GM19351 (cell line): ENCODE data around the gene SPACA4.

Experiments used
- ATAC-seq: cut with Tn5 transposase; IDR thresholded peaks from one replicate; pipeline ENCODE4 v1.9.1; 2021; ENCODE audit warnings: mild to moderate bottlenecking, moderate library complexity; ENCODE audit not compliant: unreplicated experiment

The SPACA4 gene

GRCh38 chr19:48596679-48597465 is 9.7 kb upstream of the SPACA4 start:
- no peak for ATAC-seq

DNA sequence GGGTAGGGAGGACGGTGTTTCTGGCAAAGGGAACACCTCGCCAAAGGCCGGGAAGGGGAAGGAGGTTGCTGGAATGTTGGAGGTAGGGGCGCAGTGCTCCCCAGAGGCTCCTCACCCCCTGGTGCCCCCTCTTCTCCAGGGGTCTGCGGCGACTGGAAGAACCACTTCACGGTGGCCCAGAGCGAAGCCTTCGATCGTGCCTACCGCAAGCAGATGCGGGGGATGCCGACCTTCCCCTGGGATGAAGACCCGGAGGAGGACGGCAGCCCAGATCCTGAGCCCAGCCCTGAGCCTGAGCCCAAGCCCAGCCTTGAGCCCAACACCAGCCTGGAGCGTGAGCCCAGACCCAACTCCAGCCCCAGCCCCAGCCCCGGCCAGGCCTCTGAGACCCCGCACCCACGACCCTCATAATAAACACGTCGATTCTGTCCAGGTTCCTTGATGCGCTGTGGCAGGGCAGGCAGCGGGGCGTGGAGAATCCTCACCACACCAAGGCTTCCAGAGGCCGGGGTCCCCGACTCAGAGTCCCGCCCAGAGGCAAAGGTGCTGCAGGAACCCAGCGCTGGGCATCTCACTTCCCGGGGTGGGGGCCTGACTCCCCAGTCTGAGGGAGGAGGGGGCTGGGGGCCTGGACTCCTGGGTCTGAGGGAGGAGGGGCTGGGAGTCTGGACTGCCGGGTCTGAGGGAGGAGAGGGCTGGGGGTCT is 7.4 kb upstream of the SPACA4 start:
- no peak for ATAC-seq

- no peak for ATAC-seq
Measured at GRCh38 chr19:48600679-48601417, 5.7 kb upstream of the SPACA4 start.

- no peak for ATAC-seq
Measured at GRCh38 chr19:48603001-48603400, 3.5 kb upstream of the SPACA4 start.

DNA sequence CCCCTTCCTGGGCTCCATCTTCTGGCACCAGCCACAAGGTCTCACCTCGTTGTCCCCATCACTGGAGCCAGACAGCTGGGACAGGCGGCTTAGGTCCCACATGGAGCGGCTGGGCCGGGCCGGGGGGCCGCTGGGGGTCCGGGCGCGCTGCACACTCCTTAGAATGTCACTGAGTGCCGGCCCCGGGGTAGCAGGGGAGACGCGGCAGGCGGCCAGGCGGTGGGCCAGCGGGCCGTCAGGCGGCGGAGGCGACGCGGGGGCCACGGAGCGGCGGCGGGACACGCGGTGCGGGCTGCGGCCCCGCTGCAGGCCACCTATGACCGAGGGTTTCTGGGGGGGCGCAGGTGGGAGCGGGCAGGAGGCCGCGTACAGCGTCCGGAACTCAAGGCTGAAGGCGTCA is 3.1 kb upstream of the SPACA4 start:
- no peak for ATAC-seq

GRCh38 chr19:48603850-48604249 is 2.7 kb upstream of the SPACA4 start:
- ATAC-seq = no peak

- ATAC-seq = no peak
Measured at GRCh38 chr19:48607359-48607755, 815 bp downstream of the SPACA4 start.

GRCh38 chr19:48608798-48609263 is 2.3 kb downstream of the SPACA4 start:
- no peak for ATAC-seq

- ATAC-seq = no peak
Measured at GRCh38 chr19:48609571-48610108, 3.1 kb downstream of the SPACA4 start.

GRCh38 chr19:48611872-48612271 is 5.3 kb downstream of the SPACA4 start:
- ATAC-seq = no peak

GRCh38 chr19:48613024-48613851 is 6.7 kb downstream of the SPACA4 start:
- ATAC-seq = no peak

DNA sequence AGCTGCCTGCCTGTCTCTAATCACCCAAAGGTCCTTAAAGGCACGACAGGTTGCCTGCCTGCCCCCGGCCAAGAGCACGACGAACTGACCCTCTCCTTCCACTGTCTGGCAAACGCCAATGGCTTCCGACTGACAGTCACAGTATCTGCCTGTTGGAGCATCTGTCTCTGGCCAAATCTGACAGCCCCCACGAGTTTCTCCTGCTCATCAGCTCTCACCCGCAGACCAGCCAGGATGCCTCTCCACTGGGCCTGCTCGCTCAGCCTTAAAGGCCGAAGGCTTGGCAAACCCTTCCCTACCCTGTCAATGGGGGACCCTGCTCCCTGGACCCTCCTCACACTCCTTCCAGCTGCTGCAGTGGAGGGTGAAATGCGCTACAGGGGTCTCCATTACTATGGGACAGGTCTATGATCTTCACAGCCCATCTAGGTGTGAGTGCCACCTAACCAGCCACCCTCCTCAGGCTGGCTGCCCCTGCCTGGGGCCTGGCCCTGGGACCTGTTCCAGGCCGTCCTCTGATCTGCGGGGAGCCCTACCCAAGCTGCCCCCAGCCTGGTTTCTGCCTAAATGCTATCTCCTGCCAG is 7.4 kb downstream of the SPACA4 start:
- ATAC-seq = no peak

- ATAC-seq = no peak
Measured at GRCh38 chr19:48614436-48615230, 8.1 kb downstream of the SPACA4 start, which contains the start of gene FAM83E. Gene FAM83E, minus strand, starts transcription at chr19:48615076. Its CDS starts 1,704 bp downstream, at chr19:48613372.

DNA sequence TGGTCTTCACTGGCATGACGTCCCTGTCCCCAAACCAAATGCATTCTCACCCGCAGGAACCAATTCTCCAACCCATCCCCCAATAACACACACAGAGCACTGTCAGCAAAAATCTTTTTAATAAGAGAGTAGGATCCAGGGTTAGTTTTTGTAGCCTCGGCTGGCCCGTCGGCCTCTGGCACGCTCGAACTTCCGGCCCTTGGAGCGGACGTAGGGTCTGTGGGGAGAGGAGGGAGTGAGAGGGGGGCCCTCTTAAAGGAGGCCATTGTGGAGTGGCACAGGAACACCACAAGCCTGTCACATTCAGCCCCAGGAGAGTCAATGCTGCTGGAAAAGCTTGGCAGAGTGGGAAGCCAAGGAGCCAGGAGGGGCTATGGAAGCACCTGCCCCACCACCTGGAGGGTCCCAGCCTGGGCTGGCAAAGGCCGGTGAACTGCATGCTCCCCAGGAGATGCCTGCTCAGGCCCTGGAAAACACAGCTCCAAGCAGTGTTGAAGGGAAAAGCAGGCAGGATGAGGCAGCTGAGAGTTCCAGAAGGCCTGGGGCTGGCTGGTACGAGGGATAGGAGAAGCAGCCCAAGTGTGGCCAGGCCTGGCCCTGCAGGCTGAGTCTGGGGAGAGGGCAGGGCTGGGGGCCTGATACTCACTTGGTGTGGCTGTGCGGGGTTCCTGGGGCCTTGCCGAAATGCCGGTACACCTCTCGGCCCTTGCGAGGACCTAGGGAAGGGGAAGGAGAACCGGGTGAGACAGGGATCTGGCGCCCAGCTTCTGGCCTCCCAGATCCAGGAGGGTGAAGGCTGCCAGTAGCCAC is 8.9 kb downstream of the SPACA4 start:
- ATAC-seq = no peak

- ATAC-seq = no peak
Measured at GRCh38 chr19:48616041-48616436, 9.5 kb downstream of the SPACA4 start.

GRCh38 chr19:48616491-48617056 is 10.0 kb downstream of the SPACA4 start:
- ATAC-seq = no peak

DNA sequence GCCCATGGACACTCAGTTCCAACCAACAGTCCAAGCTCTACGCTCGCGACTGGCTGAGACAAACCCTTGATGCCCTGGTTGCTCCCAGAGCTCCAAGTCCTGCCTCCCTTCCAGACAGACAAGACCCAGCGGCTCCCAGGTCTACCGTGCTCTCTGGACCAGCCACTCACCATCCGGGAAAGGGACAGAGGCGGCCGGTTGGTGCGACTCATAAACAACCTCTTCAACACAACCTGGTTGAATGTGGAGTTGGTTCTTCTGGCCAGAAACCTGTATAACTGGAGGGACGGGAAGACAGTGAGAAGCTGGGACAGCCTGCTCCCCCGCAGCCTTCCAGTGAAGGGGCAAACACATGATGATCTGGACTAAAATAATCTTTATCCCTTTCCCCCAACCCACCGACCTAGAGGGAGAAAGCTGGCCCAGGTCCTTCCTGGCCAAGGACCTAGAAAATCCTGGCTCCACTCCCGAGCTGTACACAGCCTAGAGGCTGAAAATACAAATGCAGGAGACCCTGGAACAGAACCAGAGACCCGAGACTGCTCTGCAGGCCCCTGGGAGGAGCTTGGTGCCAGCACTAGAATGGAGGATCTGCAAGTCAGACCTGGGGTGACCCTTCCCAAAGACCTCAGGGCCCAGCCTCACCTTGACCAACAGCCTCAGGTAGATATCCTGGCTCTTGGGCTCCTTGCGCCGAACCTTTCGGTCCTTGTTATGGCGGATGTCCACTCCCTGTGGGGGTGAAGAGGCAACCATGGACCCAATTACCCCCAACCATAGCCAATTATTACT is 10.8 kb downstream of the SPACA4 start:
- ATAC-seq = no peak
